HG03039 (cell line): ENCODE data around the gene NUTM2E.
"Not testable (repeated sequence)": the region's sequence is repeated elsewhere in the genome, so short reads cannot be mapped to it uniquely, and the experiment has no call there.

ENCODE experiments used
- ATAC-seq: cut with Tn5 transposase; IDR thresholded peaks from one replicate; pipeline ENCODE4 v1.9.1; 2021; ENCODE audit warnings: mild to moderate bottlenecking, moderate library complexity; ENCODE audit not compliant: unreplicated experiment

Gene NUTM2E

DNA sequence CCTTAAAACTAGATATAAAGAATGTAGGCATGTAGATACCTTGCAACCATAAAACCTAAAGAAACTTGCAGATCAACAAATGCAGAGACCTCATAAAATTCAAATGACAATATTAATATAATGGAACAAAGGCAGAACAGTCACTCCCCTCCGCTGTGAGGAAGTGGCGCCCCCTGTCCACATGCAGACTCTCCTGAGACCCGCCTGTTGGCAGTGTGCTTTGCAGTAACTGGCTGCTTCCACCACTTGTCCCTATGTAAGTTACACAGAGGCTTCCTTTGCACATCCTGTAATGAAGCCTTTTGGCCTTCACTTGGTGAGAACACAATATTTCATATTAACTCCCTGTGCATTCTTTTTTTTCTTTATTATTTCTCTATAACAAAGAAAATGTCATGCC is 36.3 kb downstream of the NUTM2E start:
- ATAC-seq = not testable (repeated sequence)

DNA sequence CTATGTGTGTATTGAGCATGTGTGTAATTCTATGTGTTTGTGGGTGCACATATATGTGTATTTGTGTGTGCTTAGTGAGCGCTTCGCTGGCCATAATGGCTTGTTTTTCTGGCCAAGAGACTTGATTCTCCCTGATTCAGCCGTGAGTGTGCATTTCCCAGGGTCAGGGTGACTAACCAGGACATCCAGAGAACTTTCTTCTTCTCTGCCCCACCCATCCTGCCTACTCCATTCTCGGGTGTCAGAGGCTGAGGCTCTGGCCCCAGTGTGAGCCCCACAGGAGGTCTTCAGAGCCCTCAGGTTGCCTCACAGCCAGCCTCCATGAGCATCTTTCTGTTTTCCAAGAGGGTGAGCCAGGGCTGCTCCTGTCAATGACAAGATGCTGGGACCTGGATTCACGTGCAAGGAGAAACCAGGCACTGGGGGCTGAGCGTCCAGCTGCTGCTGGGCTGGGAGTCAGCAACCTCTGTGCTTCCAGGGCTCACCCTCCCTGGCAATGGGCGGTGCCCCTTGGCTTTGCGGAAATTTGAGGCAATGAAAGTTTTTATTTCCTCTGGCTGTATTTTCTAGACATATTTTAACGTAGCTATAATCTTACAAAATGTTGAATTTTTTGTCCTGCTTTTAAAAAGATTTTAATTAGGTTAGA is 40.5 kb downstream of the NUTM2E start:
- ATAC-seq = not testable (repeated sequence)

DNA sequence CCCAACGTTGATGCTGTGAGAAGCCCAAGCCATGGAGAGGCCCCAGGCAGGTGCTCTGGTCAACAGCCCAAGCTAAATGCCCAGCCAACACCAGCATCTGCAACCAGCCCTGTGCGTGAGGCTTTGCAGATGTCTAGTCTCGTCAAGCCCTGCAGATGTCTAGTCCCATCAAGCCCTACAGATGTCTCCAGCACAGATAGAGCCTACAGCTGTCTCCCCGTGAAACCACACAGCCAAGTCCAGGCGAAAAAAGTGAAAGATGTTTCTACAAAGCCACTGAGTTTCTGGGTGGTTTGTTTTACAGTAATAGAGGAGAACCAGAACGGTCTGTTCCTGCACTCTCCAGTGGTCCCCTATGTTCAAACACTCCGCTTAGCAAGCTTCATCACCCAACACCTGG is 41.5 kb downstream of the NUTM2E start:
- not testable (repeated sequence) for ATAC-seq

DNA sequence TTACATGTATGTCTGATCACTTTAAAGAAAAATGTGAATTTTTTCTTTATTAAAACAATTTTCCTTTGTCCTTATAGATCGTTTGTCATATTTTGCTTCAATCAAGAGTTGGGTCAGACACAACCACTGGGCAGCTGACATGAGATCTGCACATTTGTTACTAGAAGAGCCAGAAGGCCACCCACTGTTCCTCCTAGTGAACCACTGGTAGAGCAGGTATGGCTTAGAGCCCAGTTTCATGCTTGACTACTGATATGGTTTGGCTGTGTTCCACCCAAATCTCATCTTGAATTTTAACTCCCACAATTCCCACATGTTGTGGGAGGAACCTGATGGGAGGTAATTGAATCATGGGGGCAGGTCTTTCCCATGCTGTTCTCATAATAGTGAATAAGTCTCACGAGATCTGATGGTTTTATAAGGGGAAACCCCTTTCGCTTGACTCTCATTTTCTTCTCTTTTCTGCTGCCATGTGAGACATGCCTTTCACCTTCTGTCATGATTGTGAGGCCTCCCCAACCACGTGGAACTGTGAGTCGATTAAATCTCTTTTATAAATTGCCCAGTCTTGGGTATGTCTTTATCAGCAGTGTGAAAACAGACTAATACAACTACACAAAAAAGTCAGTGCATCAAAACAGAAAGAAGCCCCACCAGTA is 43.0 kb downstream of the NUTM2E start:
- not testable (repeated sequence) for ATAC-seq

DNA sequence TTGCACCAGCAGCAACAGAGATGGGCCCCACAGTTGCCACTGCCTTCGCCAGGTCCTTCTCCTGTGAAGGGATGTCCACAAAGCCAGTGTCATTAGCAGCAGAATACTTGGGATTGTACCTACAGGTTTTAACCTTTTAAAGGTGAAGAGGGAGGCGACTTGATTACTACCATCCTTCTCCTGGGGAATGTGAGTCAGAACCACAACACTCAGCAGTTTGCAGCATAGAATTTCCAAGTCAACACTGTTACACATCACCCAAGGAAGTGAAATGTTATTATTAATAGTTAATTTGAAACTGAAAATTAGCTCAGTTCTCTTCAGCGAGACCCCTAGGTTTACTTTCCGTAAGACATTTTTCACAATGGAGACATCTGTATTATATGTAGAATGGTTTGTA is 45.2 kb downstream of the NUTM2E start:
- not testable (repeated sequence) for ATAC-seq
